ENCODE measurements around the gene HCFC2.

DNA sequence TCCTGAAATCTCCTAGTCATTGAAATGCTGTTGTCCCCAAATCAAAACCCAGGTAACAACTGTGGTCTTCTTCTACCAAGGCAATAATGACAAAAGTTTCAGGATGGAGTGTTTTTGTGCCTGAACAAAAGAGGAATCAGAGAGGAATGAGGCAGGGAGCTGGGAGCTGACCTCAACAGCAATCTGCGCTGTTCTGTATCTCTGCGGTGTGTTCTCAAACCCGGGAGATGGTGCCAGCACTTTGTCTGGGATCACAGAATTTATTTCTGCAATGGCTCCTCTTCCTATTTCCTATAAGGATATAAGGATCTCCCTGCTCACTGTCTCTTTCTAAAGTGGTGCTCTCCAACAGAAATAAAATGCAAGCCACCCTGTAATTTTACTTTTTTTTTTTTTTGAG is 13.9 kb upstream of the HCFC2 start:
- TF ChIP-seq, protein P1, sequence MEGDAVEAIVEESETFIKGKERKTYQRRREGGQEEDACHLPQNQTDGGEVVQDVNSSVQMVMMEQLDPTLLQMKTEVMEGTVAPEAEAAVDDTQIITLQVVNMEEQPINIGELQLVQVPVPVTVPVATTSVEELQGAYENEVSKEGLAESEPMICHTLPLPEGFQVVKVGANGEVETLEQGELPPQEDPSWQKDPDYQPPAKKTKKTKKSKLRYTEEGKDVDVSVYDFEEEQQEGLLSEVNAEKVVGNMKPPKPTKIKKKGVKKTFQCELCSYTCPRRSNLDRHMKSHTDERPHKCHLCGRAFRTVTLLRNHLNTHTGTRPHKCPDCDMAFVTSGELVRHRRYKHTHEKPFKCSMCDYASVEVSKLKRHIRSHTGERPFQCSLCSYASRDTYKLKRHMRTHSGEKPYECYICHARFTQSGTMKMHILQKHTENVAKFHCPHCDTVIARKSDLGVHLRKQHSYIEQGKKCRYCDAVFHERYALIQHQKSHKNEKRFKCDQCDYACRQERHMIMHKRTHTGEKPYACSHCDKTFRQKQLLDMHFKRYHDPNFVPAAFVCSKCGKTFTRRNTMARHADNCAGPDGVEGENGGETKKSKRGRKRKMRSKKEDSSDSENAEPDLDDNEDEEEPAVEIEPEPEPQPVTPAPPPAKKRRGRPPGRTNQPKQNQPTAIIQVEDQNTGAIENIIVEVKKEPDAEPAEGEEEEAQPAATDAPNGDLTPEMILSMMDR (IDR thresholded peaks at IDR 0.05), result no peak
- TF ChIP-seq POLR2A (IDR thresholded peaks at IDR 0.05), result no peak
